Measurements from ENCODE around the gene FANCG. TPM values are rescaled to one million over a fixed set of nuclear protein-coding genes. Genes with fewer than 3 reads are reported as not detected.

The FANCG gene
- total RNA-seq, 6 experiments from 2014 or later = 17.8 to 30.0 (median 28.3) TPM

GRCh38 chr9:35110327-35110761, 30.6 kb upstream of the FANCG start:
- DNase-seq = peak; percentile 52
- peak overlapping the region; percentile 89 for H3K4me3 Mint-ChIP-seq
- H3K27me3 Mint-ChIP-seq (ENCODE audit: insufficient read depth) = peaks cover 7% of the 10 kb centered on the region; the same call in 1 of the 2 replicates
- H3K36me3 Mint-ChIP-seq (ENCODE audit: low read depth) = peaks cover 14% of the 10 kb centered on the region
- H3K4me1 Mint-ChIP-seq (ENCODE audit: low read depth) = peaks cover 53% of the 10 kb centered on the region
- TF ChIP-seq, protein P1, sequence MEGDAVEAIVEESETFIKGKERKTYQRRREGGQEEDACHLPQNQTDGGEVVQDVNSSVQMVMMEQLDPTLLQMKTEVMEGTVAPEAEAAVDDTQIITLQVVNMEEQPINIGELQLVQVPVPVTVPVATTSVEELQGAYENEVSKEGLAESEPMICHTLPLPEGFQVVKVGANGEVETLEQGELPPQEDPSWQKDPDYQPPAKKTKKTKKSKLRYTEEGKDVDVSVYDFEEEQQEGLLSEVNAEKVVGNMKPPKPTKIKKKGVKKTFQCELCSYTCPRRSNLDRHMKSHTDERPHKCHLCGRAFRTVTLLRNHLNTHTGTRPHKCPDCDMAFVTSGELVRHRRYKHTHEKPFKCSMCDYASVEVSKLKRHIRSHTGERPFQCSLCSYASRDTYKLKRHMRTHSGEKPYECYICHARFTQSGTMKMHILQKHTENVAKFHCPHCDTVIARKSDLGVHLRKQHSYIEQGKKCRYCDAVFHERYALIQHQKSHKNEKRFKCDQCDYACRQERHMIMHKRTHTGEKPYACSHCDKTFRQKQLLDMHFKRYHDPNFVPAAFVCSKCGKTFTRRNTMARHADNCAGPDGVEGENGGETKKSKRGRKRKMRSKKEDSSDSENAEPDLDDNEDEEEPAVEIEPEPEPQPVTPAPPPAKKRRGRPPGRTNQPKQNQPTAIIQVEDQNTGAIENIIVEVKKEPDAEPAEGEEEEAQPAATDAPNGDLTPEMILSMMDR (IDR thresholded peaks at IDR 0.05) = no peak
- H3K27ac Mint-ChIP-seq = peak overlapping the region; percentile 97
- no peaks in the 10 kb centered on the region for H3K9me3 Mint-ChIP-seq

DNA sequence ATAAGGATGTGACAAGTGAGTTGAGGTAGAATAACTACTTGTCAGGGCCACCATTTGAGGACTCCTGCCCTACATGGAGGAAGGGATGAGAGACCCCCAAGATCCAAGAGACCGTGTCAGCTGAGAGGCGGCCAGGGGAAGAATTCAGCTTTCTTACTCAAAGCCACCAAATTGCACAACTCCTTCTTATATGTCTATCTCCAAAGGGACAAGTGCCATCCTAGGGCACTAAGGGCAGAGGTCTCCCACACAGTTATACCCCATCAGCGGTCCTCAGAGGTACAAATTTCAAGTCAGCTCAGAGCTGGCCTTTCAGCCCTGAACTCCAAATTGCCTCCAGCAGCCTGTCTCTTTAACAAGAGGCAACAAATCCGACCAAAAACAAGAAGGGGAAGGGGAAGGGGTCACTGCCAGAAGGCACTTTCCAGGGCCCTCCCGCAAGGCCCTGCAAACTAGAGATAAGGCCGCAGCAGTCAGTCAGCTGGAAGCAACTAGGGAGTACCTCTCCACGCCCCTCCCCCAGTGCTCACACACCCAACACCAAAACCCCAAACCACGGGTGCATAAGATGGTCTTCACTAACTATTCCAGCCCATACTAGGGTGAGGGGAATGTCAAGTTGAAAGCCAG, 29.3 kb upstream of the FANCG start:
- H3K27me3 Mint-ChIP-seq (ENCODE audit: insufficient read depth) = peaks cover 7% of the 10 kb centered on the region; the same call in 1 of the 2 replicates
- H3K36me3 Mint-ChIP-seq (ENCODE audit: low read depth) = peaks cover 14% of the 10 kb centered on the region
- H3K4me1 Mint-ChIP-seq (ENCODE audit: low read depth) = peaks cover 50% of the 10 kb centered on the region
- peak overlapping the region; percentile 97 for H3K27ac Mint-ChIP-seq
- TF ChIP-seq, protein P1 (IDR thresholded peaks at IDR 0.05) = no peak
- H3K4me3 Mint-ChIP-seq = peak overlapping the region; percentile 89; the same call in 1 of the 2 replicates
- no peaks in the 10 kb centered on the region for H3K9me3 Mint-ChIP-seq
- DNase-seq = no peak

GRCh38 chr9:35108461-35108860, 28.7 kb upstream of the FANCG start:
- no peaks in the 10 kb centered on the region for H3K9me3 Mint-ChIP-seq
- H3K4me3 Mint-ChIP-seq = no peak overlapping the region
- H3K27ac Mint-ChIP-seq = peak overlapping the region; percentile 25; the same call in 1 of the 2 replicates
- H3K4me1 Mint-ChIP-seq (ENCODE audit: low read depth) = peaks cover 50% of the 10 kb centered on the region
- TF ChIP-seq, protein P1 (IDR thresholded peaks at IDR 0.05) = no peak
- peaks cover 9% of the 10 kb centered on the region for H3K36me3 Mint-ChIP-seq (ENCODE audit: low read depth)
- H3K27me3 Mint-ChIP-seq (ENCODE audit: insufficient read depth) = peaks cover 7% of the 10 kb centered on the region
- no peak for DNase-seq

GRCh38 chr9:35107297-35108290, 27.9 kb upstream of the FANCG start:
- peaks cover 50% of the 10 kb centered on the region for H3K4me1 Mint-ChIP-seq (ENCODE audit: low read depth)
- no peak overlapping the region for H3K27ac Mint-ChIP-seq
- TF ChIP-seq, protein P1 (IDR thresholded peaks at IDR 0.05) = no peak
- H3K4me3 Mint-ChIP-seq = no peak overlapping the region
- DNase-seq = no peak
- H3K27me3 Mint-ChIP-seq (ENCODE audit: insufficient read depth) = peaks cover 10% of the 10 kb centered on the region
- H3K36me3 Mint-ChIP-seq (ENCODE audit: low read depth) = peaks cover 8% of the 10 kb centered on the region; the same call in 1 of the 2 replicates
- no peaks in the 10 kb centered on the region for H3K9me3 Mint-ChIP-seq

GRCh38 chr9:35106343-35106730, 26.6 kb upstream of the FANCG start:
- Mint-ChIP-seq H3K4me1 (ENCODE audit: low read depth) (peaks cover 51% of the 10 kb centered on the region), H3K9me3 (no peaks in the 10 kb centered on the region)
- TF ChIP-seq, protein P1 (IDR thresholded peaks at IDR 0.05) = no peak

More at GRCh38 chr9:35106343-35106730, 26.6 kb upstream of the FANCG start:
- Mint-ChIP-seq H3K4me3 (no peak overlapping the region), H3K27ac (peak overlapping the region; percentile 26; the same call in 1 of the 2 replicates), H3K36me3 (ENCODE audit: low read depth) (peaks cover 8% of the 10 kb centered on the region; the same call in 1 of the 2 replicates), H3K27me3 (ENCODE audit: insufficient read depth) (peaks cover 8% of the 10 kb centered on the region)
- no peak for DNase-seq
